Calu3 (cell line): ENCODE measurements around the gene SLC38A3. TPM values are rescaled to one million over a fixed set of nuclear protein-coding genes. Genes with fewer than 3 reads are reported as not detected.
A peak's percentile ranks its signal among the peaks of the same experiment; 100 is the strongest.
"Not testable (repeated sequence)": the region's sequence is repeated elsewhere in the genome, so short reads cannot be mapped to it uniquely, and the experiment has no call there.

Experiments
- BruUV-seq: library from RNA; stranded (reverse); fragments of 400-500 nt; replicated peaks from 2 replicates; lab custom pipeline; 2021; lab: Mats Ljungman, UMichigan
- CTCF ChIA-PET: fragments of 300-600 bp; sonication (Branson Sonifier 250); formaldehyde crosslinking; loops from one replicate; lab custom pipeline; 2022; ENCODE audit warnings: antibody characterized with exemption; lab: Charles Lee
- DNase-seq: peaks from one replicate; pipeline ENCODE4 v3.0.0; 2022
- H3K27ac Mint-ChIP-seq: one replicate; pipeline ENCODE4 v1.8.0; 2022; ENCODE audit warnings: mixed read lengths; ENCODE audit not compliant: unreplicated experiment
- H3K27me3 Mint-ChIP-seq: one replicate; pipeline ENCODE4 v1.8.0; 2022; ENCODE audit warnings: mixed read lengths; ENCODE audit not compliant: unreplicated experiment
- H3K36me3 Mint-ChIP-seq: one replicate; pipeline ENCODE4 v1.8.0; 2022; ENCODE audit warnings: mild to moderate bottlenecking, moderate library complexity, mixed read lengths; ENCODE audit not compliant: insufficient read depth, unreplicated experiment
- H3K4me1 Mint-ChIP-seq: one replicate; pipeline ENCODE4 v1.8.0; 2022; ENCODE audit warnings: mild to moderate bottlenecking, low read depth, mixed read lengths; ENCODE audit not compliant: unreplicated experiment
- H3K4me3 Mint-ChIP-seq: one replicate; pipeline ENCODE4 v1.8.0; 2022; ENCODE audit warnings: mild to moderate bottlenecking, low read depth, moderate library complexity, mixed read lengths; ENCODE audit not compliant: unreplicated experiment
- H3K9me3 Mint-ChIP-seq: one replicate; pipeline ENCODE4 v1.8.0; 2022; ENCODE audit warnings: low read depth, mixed read lengths; ENCODE audit not compliant: unreplicated experiment
- CTCF ChIP-seq: fragments of 200-600 bp; IDR thresholded peaks from one replicate; pipeline ENCODE4 v1.8.0; 2022; ENCODE audit warnings: antibody characterized with exemption; ENCODE audit not compliant: unreplicated experiment
- intact Hi-C: fragments of 100-400 bp; cut with micrococcal nuclease; formaldehyde crosslinking; loops from one replicate; pipeline ENCODE4 v1.10.0; 2022; ENCODE audit not compliant: unreplicated experiment
- total RNA-seq: library from RNA; stranded (reverse); gene quantifications from 2 replicates; pipeline ENCODE4 v1.2.3, GENCODE V29; 2022

Gene SLC38A3
- total RNA-seq, 1 experiment from 2014 or later, result not detected

- peaks cover 20% of the 10 kb centered on the region for H3K4me1 Mint-ChIP-seq
- peaks cover 34% of the 10 kb centered on the region for H3K36me3 Mint-ChIP-seq
- H3K9me3 Mint-ChIP-seq, result no peaks in the 10 kb centered on the region
- H3K27ac Mint-ChIP-seq, result no peak overlapping the region
- no peak overlapping the region for H3K4me3 Mint-ChIP-seq
- no peak for TF ChIP-seq CTCF
- H3K27me3 Mint-ChIP-seq, result no peaks in the 10 kb centered on the region
- BruUV-seq, result no TSS peak
- DNase-seq, result no peak
- intact Hi-C loops, result no loop called here
- CTCF ChIA-PET, result no interaction called here
These were observed 36.8 kb downstream of the SLC38A3 start for GRCh38 chr3:50241713-50242380.

GRCh38 chr3:50242381-50242770 is 37.3 kb downstream of the SLC38A3 start:
- no peak for DNase-seq
- Mint-ChIP-seq H3K36me3 (peaks cover 28% of the 10 kb centered on the region), H3K9me3 (no peaks in the 10 kb centered on the region), H3K27me3 (no peaks in the 10 kb centered on the region), H3K4me3 (no peak overlapping the region), H3K4me1 (peaks cover 14% of the 10 kb centered on the region), H3K27ac (no peak overlapping the region)
- intact Hi-C loops, result no loop called here
- no peak for TF ChIP-seq CTCF
- CTCF ChIA-PET, result interaction anchor here (1.0 kb wide), 1 partner anchor 29 kb away, joined by 3 read pairs; no protein-coding TSS in a partner anchor
- BruUV-seq, result no TSS peak

GRCh38 chr3:50242851-50243542 is 37.9 kb downstream of the SLC38A3 start:
- Mint-ChIP-seq H3K27ac (no peak overlapping the region), H3K36me3 (peaks cover 22% of the 10 kb centered on the region), H3K4me3 (no peak overlapping the region), H3K27me3 (no peaks in the 10 kb centered on the region), H3K4me1 (peaks cover 14% of the 10 kb centered on the region), H3K9me3 (no peaks in the 10 kb centered on the region)
- BruUV-seq, result no TSS peak
- intact Hi-C loops, result no loop called here
- TF ChIP-seq CTCF, result no peak
- no peak for DNase-seq
- CTCF ChIA-PET, result interaction anchor here (0.7 to 1.0 kb wide), 2 partner anchors 29 to 34 kb away, joined by 3 to 4 read pairs; no protein-coding TSS in a partner anchor

GRCh38 chr3:50243543-50243895 is 38.4 kb downstream of the SLC38A3 start:
- no peak for DNase-seq
- no peak for TF ChIP-seq CTCF
- Mint-ChIP-seq H3K4me3 (no peak overlapping the region), H3K27me3 (no peaks in the 10 kb centered on the region), H3K36me3 (peaks cover 19% of the 10 kb centered on the region), H3K9me3 (no peaks in the 10 kb centered on the region), H3K27ac (no peak overlapping the region), H3K4me1 (peaks cover 20% of the 10 kb centered on the region)
- BruUV-seq, result no TSS peak
- intact Hi-C loops, result no loop called here
- CTCF ChIA-PET, result interaction anchor here (0.7 to 1.1 kb wide), 3 partner anchors 28 to 34 kb away, joined by 3 to 6 read pairs (median 4); no protein-coding TSS in a partner anchor

- H3K27me3 Mint-ChIP-seq, H3K9me3 Mint-ChIP-seq, intact Hi-C loops, H3K27ac Mint-ChIP-seq, BruUV-seq, DNase-seq: not testable (repeated sequence)
- H3K4me1 Mint-ChIP-seq, result peaks cover 19% of the 10 kb centered on the region
- CTCF ChIA-PET, result interaction anchor here (0.9 kb wide), 1 partner anchor 72 kb away, joined by 3 read pairs; no protein-coding TSS in a partner anchor
- peak overlapping the region; percentile 80 for H3K4me3 Mint-ChIP-seq
- H3K36me3 Mint-ChIP-seq, result peaks cover 17% of the 10 kb centered on the region
These were observed 39.7 kb downstream of the SLC38A3 start for GRCh38 chr3:50244813-50245212.
